GM12878 (cell line): ENCODE measurements around the gene EIF4E2. TPM values are rescaled to one million over a fixed set of nuclear protein-coding genes. Genes with fewer than 3 reads are reported as not detected.

Experiments used
- ASH2L ChIP-seq: fragments of 300-600, 200-600 bp; sonication (generic); IDR thresholded peaks from 2 replicates; pipeline ENCODE4 v1.6.1; 2017; ENCODE audit warnings: low read depth, mild to moderate bottlenecking, borderline replicate concordance
- EZH2 ChIP-seq: IDR thresholded peaks from 2 replicates; pipeline ENCODE4 v1.6.1; 2012; ENCODE audit warnings: low read depth, mild to moderate bottlenecking, control low read depth, inconsistent platforms, low read length, borderline replicate concordance; ENCODE audit not compliant: control insufficient read depth
- MEF2B ChIP-seq: fragments of 450-650 bp; IDR thresholded peaks from 2 replicates; pipeline ENCODE4 v1.6.1; 2018; ENCODE audit warnings: mild to moderate bottlenecking, moderate library complexity; ENCODE audit not compliant: partially characterized antibody, poor library complexity, severe bottlenecking
- SMC3 ChIP-seq: IDR thresholded peaks from 2 replicates; pipeline ENCODE4 v1.6.1; 2011; ENCODE audit warnings: low read length, improper control_type of control experiment, borderline replicate concordance
- TCF12 ChIP-seq: IDR thresholded peaks from 2 replicates; pipeline ENCODE4 v1.6.1; 2011; ENCODE audit warnings: low read depth, mild to moderate bottlenecking, low read length
- polyA plus RNA-seq, 11 experiments: library from polyadenylated mRNA; depleted of rRNA in 4 of 11; unstranded in 6 of 11; stranded (reverse) in 5 of 11; fragments of >200 nt; fragmentation: Nextera tagmentation in 4 of 11; fragmentation: Illumina TruSeq in 1 of 11; extraction: Ambion mirVana in 4 of 11; extraction: Trizol in 1 of 11; gene quantifications; 1 replicate in 1 of 11; 2 replicates in 10 of 11; pipeline versions ENCODE4 v1.2.1 to v1.2.3, GENCODE V29; 2011 to 2016; ENCODE audit warnings: inconsistent platforms in 2 of 11, missing spikeins in 2 of 11, low read depth in 1 of 11
- total RNA-seq, 4 experiments: library from RNA; depleted of rRNA in 3 of 4; stranded (reverse); fragments of >200 nt in 3 of 4; fragmentation: Illumina TruSeq in 1 of 4; extraction: Trizol in 1 of 4; gene quantifications; 2 replicates each; pipeline versions ENCODE4 v1.2.1 to v1.2.3, GENCODE V29; 2013 to 2021
- TF ChIP-seq, protein P1 (sequence below): fragments of 450-650 bp; IDR thresholded peaks from 2 replicates; pipeline ENCODE4 v1.6.1; 2017; ENCODE audit warnings: mild to moderate bottlenecking, moderate library complexity
- TF ChIP-seq, protein P2 (sequence below): IDR thresholded peaks from 2 replicates; pipeline ENCODE4 v1.6.1; 2012; ENCODE audit warnings: low read depth, low read length, improper control_type of control experiment
- TF ChIP-seq, protein P3 (sequence below): fragments of 450-650 bp; IDR thresholded peaks from 2 replicates; pipeline ENCODE4 v1.6.1; 2018; ENCODE audit warnings: borderline replicate concordance, mild to moderate bottlenecking; ENCODE audit not compliant: partially characterized antibody

EIF4E2 gene
- total and polyA plus RNA-seq, 10 of the 15 experiments (the other 5 are each of a cell fraction or from before 2014, with no cell fraction given): 56.1 to 158 (median 110) TPM

DNA sequence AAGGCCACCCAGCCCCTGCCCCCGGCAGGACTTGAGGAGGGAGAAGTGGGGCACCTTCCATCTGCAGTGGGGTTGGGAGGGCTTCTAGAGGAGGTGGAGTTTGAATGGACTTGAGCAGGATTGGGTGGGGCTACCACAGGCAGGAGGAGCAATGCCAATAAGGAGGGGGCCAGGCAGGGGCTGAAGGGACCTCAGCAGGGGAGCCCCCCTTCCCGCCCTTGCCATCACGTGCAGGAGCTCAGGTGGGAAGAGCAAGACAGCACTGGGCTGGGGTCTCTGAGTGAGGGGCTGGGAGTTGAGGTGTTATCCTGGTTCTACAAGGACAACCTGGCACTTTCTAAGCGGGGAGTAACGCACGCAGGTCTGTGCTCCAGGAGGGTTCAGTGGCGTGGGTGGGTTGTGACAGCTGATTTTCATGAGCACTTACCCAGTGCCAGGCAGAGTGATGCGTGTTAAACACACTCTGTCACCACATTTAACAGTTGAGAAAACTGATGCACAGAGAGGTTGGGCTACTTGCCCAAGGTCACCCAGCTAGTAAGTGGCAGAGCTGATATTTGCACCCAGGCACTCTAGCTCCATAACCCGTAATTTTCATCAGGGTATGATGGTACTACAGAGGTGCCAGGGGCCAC is 19.7 kb upstream of the EIF4E2 start (continued):
- TF ChIP-seq, protein P1, sequence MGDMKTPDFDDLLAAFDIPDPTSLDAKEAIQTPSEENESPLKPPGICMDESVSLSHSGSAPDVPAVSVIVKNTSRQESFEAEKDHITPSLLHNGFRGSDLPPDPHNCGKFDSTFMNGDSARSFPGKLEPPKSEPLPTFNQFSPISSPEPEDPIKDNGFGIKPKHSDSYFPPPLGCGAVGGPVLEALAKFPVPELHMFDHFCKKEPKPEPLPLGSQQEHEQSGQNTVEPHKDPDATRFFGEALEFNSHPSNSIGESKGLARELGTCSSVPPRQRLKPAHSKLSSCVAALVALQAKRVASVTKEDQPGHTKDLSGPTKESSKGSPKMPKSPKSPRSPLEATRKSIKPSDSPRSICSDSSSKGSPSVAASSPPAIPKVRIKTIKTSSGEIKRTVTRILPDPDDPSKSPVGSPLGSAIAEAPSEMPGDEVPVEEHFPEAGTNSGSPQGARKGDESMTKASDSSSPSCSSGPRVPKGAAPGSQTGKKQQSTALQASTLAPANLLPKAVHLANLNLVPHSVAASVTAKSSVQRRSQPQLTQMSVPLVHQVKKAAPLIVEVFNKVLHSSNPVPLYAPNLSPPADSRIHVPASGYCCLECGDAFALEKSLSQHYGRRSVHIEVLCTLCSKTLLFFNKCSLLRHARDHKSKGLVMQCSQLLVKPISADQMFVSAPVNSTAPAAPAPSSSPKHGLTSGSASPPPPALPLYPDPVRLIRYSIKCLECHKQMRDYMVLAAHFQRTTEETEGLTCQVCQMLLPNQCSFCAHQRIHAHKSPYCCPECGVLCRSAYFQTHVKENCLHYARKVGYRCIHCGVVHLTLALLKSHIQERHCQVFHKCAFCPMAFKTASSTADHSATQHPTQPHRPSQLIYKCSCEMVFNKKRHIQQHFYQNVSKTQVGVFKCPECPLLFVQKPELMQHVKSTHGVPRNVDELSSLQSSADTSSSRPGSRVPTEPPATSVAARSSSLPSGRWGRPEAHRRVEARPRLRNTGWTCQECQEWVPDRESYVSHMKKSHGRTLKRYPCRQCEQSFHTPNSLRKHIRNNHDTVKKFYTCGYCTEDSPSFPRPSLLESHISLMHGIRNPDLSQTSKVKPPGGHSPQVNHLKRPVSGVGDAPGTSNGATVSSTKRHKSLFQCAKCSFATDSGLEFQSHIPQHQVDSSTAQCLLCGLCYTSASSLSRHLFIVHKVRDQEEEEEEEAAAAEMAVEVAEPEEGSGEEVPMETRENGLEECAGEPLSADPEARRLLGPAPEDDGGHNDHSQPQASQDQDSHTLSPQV: no peak
- TF ChIP-seq, protein P2, sequence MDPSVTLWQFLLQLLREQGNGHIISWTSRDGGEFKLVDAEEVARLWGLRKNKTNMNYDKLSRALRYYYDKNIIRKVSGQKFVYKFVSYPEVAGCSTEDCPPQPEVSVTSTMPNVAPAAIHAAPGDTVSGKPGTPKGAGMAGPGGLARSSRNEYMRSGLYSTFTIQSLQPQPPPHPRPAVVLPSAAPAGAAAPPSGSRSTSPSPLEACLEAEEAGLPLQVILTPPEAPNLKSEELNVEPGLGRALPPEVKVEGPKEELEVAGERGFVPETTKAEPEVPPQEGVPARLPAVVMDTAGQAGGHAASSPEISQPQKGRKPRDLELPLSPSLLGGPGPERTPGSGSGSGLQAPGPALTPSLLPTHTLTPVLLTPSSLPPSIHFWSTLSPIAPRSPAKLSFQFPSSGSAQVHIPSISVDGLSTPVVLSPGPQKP: no peak
- TF ChIP-seq EZH2 (no peak), SMC3 (no peak), TCF12 (no peak), ASH2L (no peak), MEF2B (no peak)
- TF ChIP-seq, protein P3, sequence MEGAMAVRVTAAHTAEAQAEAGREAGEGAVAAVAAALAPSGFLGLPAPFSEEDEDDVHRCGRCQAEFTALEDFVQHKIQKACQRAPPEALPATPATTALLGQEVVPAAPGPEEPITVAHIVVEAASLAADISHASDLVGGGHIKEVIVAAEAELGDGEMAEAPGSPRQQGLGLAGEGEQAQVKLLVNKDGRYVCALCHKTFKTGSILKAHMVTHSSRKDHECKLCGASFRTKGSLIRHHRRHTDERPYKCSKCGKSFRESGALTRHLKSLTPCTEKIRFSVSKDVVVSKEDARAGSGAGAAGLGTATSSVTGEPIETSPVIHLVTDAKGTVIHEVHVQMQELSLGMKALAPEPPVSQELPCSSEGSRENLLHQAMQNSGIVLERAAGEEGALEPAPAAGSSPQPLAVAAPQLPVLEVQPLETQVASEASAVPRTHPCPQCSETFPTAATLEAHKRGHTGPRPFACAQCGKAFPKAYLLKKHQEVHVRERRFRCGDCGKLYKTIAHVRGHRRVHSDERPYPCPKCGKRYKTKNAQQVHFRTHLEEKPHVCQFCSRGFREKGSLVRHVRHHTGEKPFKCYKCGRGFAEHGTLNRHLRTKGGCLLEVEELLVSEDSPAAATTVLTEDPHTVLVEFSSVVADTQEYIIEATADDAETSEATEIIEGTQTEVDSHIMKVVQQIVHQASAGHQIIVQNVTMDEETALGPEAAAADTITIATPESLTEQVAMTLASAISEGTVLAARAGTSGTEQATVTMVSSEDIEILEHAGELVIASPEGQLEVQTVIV: no peak
